Dermis blood vessel endothelial cell (primary cell): ENCODE measurements around the gene HES7. TPM values are rescaled to one million over a fixed set of nuclear protein-coding genes. Genes with fewer than 3 reads are reported as not detected.
"Not testable (repeated sequence)": the region's sequence is repeated elsewhere in the genome, so short reads cannot be mapped to it uniquely, and the experiment has no call there.

ENCODE experiments used
- DNase-seq: peaks from one replicate; pipeline ENCODE4 v3.0.0; 2010
- total RNA-seq: library from RNA; depleted of rRNA; stranded (reverse); fragments of >200 nt; gene quantifications from 2 replicates; pipeline ENCODE4 v1.2.3, GENCODE V29; 2014

The HES7 gene
- total RNA-seq, 1 donor from 2014 or later: not detected

- DNase-seq: peak; percentile 75
These were observed 2.1 kb downstream of the HES7 start for GRCh38 chr17:8121681-8122421.

- DNase-seq: no peak
These were observed 2.6 kb downstream of the HES7 start for GRCh38 chr17:8121407-8121680.

- DNase-seq: peak; percentile 76
These were observed 3.1 kb downstream of the HES7 start for GRCh38 chr17:8120520-8121406.

GRCh38 chr17:8119581-8120519, 4.1 kb downstream of the HES7 start:
- DNase-seq: peak; percentile 95

- peak; percentile 79 for DNase-seq
These were observed 4.9 kb downstream of the HES7 start for GRCh38 chr17:8118769-8119580.

- peak; percentile 52 for DNase-seq
These were observed 5.7 kb downstream of the HES7 start, which contains the start of gene ALOXE3 for GRCh38 chr17:8117980-8118768. TSS of gene ALOXE3 (minus strand) at chr17:8118514. CDS start at chr17:8117990, 524 bp downstream.

- DNase-seq: no peak
These were observed 6.4 kb downstream of the HES7 start for GRCh38 chr17:8117367-8117979.

- DNase-seq: no peak
These were observed 7.1 kb downstream of the HES7 start for GRCh38 chr17:8116776-8117175.

- DNase-seq: no peak
These were observed 13.0 kb downstream of the HES7 start for GRCh38 chr17:8110907-8111306.

- no peak for DNase-seq
These were observed 13.5 kb downstream of the HES7 start for GRCh38 chr17:8110456-8110804.

- DNase-seq: peak; percentile 67
These were observed 14.0 kb downstream of the HES7 start for GRCh38 chr17:8109661-8110455.

- DNase-seq: no peak
These were observed 14.8 kb downstream of the HES7 start for GRCh38 chr17:8108972-8109660.

GRCh38 chr17:8106980-8107379, 16.9 kb downstream of the HES7 start:
- not testable (repeated sequence) for DNase-seq

- DNase-seq: no peak
These were observed 17.9 kb downstream of the HES7 start for GRCh38 chr17:8105957-8106398.

GRCh38 chr17:8104911-8105310, 19.0 kb downstream of the HES7 start:
- DNase-seq: no peak

GRCh38 chr17:8103549-8103948, 20.4 kb downstream of the HES7 start:
- peak; percentile 9 for DNase-seq

- no peak for DNase-seq
These were observed 22.2 kb downstream of the HES7 start for GRCh38 chr17:8101721-8102120.

- no peak for DNase-seq
These were observed 23.1 kb downstream of the HES7 start for GRCh38 chr17:8100763-8101162.

GRCh38 chr17:8100111-8100510, 23.8 kb downstream of the HES7 start:
- no peak for DNase-seq
